ENCODE results near the gene CCRL2.

GRCh38 chr3:46412786-46413298 lies 5.8 kb downstream of the CCRL2 start:
- TF ChIP-seq USF2 (CRISPR knock-in tag; IDR thresholded peaks at IDR 0.05) (no peak), CREM (CRISPR knock-in tag; IDR thresholded peaks at IDR 0.05) (no peak), CTCF (IDR thresholded peaks at IDR 0.05) (no peak), E2F5 (CRISPR knock-in tag; IDR thresholded peaks at IDR 0.05) (no peak), ZNF423 (CRISPR knock-in tag; IDR thresholded peaks at IDR 0.05) (no peak), ATF2 (CRISPR knock-in tag; IDR thresholded peaks at IDR 0.05; ENCODE audit: borderline replicate concordance, low read depth) (no peak), ARID4B (CRISPR knock-in tag; IDR thresholded peaks at IDR 0.05; ENCODE audit: borderline replicate concordance) (no peak), AFF4 (CRISPR knock-in tag; IDR thresholded peaks at IDR 0.05; ENCODE audit: borderline replicate concordance) (no peak), ZNF512 (CRISPR knock-in tag; IDR thresholded peaks at IDR 0.05; ENCODE audit: borderline replicate concordance) (no peak), ZNF121 (CRISPR knock-in tag; IDR thresholded peaks at IDR 0.05) (no peak)

Data from WTC11 (cell line).